Prostate gland (tissue), 2 donors: ENCODE data around the gene ACSS3. TPM values are rescaled to one million over a fixed set of nuclear protein-coding genes. Genes with fewer than 3 reads are reported as not detected.

Experiments used
- DNase-seq: peaks from one replicate; pipeline ENCODE4 v3.0.0-alpha.2; 2019; ENCODE audit warnings: low spot score
- H3K27ac ChIP-seq, 2 donors: fragments of 200-600 bp; sonication (generic); 2 replicates each; pipeline ENCODE4 v1.5.1; 2017 to 2019
- H3K27me3 ChIP-seq: fragments of 200-600 bp; sonication (generic); replicated peaks from 2 replicates; pipeline ENCODE4 v1.5.1; 2019; ENCODE audit not compliant: insufficient read depth
- H3K36me3 ChIP-seq, 2 donors: fragments of 200-600 bp; sonication (generic); 1 replicate in 1 of 2; 2 replicates in 1 of 2; pipeline versions ENCODE4 v1.5.1 to v1.8.1; 2017 to 2019
- H3K4me1 ChIP-seq: fragments of 200-600 bp; sonication (generic); replicated peaks from 2 replicates; pipeline ENCODE4 v1.5.1; 2019
- H3K4me3 ChIP-seq, 2 donors: fragments of 200-600 bp; sonication (generic); 2 replicates each; pipeline ENCODE4 v1.5.1; 2017 to 2019
- H3K9me3 ChIP-seq: fragments of 200-600 bp; sonication (generic); 2 replicates; pipeline ENCODE4 v1.5.1; 2017
- POLR2A ChIP-seq: fragments of 450-650 bp; IDR thresholded peaks from one replicate; pipeline ENCODE4 v1.6.1; 2016; ENCODE audit warnings: antibody characterized with exemption, mild to moderate bottlenecking
- POLR2AphosphoS5 ChIP-seq: sonication (generic); formaldehyde crosslinking; IDR thresholded peaks from one replicate; pipeline ENCODE4 v1.6.1; 2017; ENCODE audit warnings: antibody characterized with exemption
- WGBS: methylation state at CpG from one replicate; pipeline ENCODE4 v1.1.5; 2018; 5-methylcytosine and 5-hydroxymethylcytosine counted together
- intact Hi-C: fragments of 100-400 bp; cut with DNase I; formaldehyde crosslinking; loops from one replicate; pipeline ENCODE4 v1.14.2; 2022
- microRNA-seq: library from miRNA; unstranded; fragments of <30 nt; microRNA quantifications from one replicate; pipeline ENCODE4, GENCODE V29; 2016
- small RNA-seq, 2 donors: library from RNA; depleted of rRNA; stranded (forward); fragments of <200 nt; gene quantifications; one replicate each; pipeline ENCODE3, GENCODE V24; 2016
- total RNA-seq, 2 donors: library from RNA; depleted of rRNA; stranded (reverse); fragments of >200 nt; gene quantifications; one replicate each; pipeline ENCODE4 v1.1.0, GENCODE V29; 2016
- TF ChIP-seq, protein P1 (sequence below), 4 experiments: fragments of 200-600 bp in 2 of 4; fragments of 450-650 bp in 2 of 4; sonication (generic) in 2 of 4; IDR thresholded peaks; 1 replicate in 3 of 4; 2 replicates in 1 of 4; pipeline ENCODE4 v1.5.1; 2016 to 2019; ENCODE audit warnings: antibody characterized with exemption in 4 of 4, mild to moderate bottlenecking in 2 of 4, moderate library complexity in 2 of 4

ACSS3 gene
- total RNA-seq, 2 donors from 2014 or later = 11.8 to 24.3 TPM

DNA sequence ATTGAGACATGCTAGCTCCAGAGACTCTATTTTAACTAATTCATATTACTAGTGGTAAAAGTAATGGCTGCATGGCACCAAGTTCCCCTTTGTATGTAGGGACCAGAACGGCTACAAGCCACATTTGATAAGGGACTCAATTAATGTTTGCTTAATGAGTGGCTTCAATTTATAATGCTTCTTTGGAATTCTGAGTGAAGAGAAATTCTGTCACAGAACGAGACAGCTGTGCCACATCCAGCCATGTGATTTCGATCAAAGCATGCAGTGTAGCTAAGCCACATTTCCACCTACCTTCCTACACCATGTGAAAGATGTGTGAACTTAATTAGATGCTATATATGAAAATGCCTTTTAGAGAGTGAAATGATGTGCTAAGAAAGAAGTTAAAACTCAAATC lies 217.4 kb downstream of the ACSS3 start:
- WGBS = 74% methylated on average over 3 of the region's 3 CpGs
- intact Hi-C loops = no loop called here
- TF ChIP-seq POLR2AphosphoS5 (no peak), POLR2A (no peak)
- TF ChIP-seq, protein P1, sequence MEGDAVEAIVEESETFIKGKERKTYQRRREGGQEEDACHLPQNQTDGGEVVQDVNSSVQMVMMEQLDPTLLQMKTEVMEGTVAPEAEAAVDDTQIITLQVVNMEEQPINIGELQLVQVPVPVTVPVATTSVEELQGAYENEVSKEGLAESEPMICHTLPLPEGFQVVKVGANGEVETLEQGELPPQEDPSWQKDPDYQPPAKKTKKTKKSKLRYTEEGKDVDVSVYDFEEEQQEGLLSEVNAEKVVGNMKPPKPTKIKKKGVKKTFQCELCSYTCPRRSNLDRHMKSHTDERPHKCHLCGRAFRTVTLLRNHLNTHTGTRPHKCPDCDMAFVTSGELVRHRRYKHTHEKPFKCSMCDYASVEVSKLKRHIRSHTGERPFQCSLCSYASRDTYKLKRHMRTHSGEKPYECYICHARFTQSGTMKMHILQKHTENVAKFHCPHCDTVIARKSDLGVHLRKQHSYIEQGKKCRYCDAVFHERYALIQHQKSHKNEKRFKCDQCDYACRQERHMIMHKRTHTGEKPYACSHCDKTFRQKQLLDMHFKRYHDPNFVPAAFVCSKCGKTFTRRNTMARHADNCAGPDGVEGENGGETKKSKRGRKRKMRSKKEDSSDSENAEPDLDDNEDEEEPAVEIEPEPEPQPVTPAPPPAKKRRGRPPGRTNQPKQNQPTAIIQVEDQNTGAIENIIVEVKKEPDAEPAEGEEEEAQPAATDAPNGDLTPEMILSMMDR (IDR thresholded peaks at IDR 0.05) = no peak

DNA sequence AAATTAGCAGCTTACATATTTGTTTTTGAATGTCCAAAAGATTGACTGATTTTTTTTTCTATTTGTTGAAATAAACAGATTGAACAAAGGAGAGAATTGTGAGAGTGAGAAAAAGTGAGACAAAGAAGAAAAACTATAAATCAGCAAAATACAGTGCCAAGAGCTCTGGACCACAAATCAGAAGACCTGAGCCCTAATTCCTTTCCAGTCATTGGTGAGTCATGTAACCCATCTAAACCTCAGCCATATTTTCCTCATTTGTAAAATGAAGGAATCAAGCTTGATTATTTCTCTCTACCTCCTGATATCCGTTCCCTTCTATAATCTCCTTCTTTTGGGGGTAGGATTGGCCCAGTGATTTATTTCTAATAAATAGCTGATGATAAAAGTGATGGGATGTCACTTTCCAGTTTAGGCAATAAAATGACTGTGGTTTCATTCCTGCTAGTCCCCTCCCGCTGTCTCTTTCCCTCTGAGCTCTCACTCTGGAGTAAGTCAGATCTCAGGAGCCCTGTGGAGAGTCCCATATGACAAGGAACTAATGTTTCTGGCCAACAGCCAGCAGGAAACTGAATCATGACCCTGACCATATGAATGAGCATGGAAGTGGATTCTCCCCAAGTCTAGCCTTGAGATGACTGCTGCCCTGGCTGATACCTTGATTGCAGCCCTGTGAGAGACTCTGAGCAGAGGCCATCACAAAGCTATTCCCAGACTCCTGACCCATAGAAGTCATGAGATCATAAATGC lies 218.9 kb downstream of the ACSS3 start:
- Histone ChIP-seq H3K27ac (no peak overlapping the region), H3K27me3 (no peaks in the 10 kb centered on the region), H3K4me1 (no peaks in the 10 kb centered on the region), H3K36me3 (no peaks in the 10 kb centered on the region), H3K4me3 (no peak overlapping the region), H3K9me3 (no peaks in the 10 kb centered on the region)
- WGBS = 65% methylated on average over 2 of the region's 2 CpGs
- intact Hi-C loops = no loop called here
- TF ChIP-seq, protein P1 (IDR thresholded peaks at IDR 0.05) = no peak
- TF ChIP-seq POLR2AphosphoS5 = no peak
- TF ChIP-seq POLR2A = no peak
- DNase-seq = no peak

More for the DNA sequence above, 217.4 kb downstream of the ACSS3 start:
- no peak for DNase-seq
- no peaks in the 10 kb centered on the region for H3K4me1 ChIP-seq
- no peaks in the 10 kb centered on the region for H3K9me3 ChIP-seq
- H3K27me3 ChIP-seq = no peaks in the 10 kb centered on the region
- no peaks in the 10 kb centered on the region for H3K36me3 ChIP-seq
- no peak overlapping the region for H3K4me3 ChIP-seq
- H3K27ac ChIP-seq = no peak overlapping the region

DNA sequence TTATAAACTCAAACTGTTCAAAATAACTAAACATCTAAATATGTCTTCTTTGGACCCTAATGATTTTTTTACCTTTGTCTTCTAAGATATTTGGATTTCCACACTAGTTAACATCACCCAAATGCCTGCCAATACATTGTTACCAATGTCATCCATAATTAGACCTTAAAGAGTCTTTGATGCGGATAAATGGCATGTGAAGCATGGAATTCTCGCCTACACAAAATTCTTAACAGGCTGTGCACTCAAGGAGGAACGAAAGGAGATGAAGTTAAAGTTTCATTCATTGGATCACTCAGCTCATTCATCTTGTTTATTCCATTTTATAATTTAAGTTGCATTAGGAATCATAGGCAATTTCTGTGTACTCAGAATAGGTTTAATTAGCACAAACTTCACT lies 219.7 kb downstream of the ACSS3 start:
- Histone ChIP-seq H3K4me1 (no peaks in the 10 kb centered on the region), H3K27ac (no peak overlapping the region), H3K27me3 (no peaks in the 10 kb centered on the region), H3K9me3 (no peaks in the 10 kb centered on the region), H3K4me3 (no peak overlapping the region), H3K36me3 (no peaks in the 10 kb centered on the region)
- no peak for DNase-seq
- WGBS = 71% methylated on average over 3 of the region's 3 CpGs
- TF ChIP-seq, protein P1 (IDR thresholded peaks at IDR 0.05) = no peak
- TF ChIP-seq POLR2AphosphoS5 = no peak
- no peak for TF ChIP-seq POLR2A
- intact Hi-C loops = no loop called here

DNA sequence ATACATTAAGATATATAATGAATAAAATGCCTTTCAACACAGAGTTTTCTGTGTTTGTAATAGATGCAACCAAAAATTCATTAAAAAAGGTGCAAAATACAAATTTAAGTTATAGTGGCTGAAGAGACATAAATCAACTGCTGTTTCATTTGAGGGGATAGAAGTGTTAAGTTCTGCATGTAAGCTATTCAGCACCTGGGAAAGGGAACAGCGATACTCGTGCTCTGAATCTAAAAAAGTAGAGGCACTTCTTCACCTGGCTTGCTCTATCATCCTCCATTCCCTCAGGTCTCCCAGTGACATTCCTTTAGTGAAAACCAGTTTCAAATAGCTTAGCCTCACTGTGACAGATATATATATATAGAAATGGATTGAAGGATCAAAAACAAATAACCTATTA lies 222.6 kb downstream of the ACSS3 start:
- DNase-seq = no peak
- Histone ChIP-seq H3K9me3 (no peaks in the 10 kb centered on the region), H3K27me3 (no peaks in the 10 kb centered on the region), H3K4me1 (no peaks in the 10 kb centered on the region), H3K4me3 (no peak overlapping the region), H3K27ac (no peak overlapping the region), H3K36me3 (no peaks in the 10 kb centered on the region)
- TF ChIP-seq POLR2AphosphoS5 = no peak
- TF ChIP-seq POLR2A = no peak
- WGBS = 37% methylated on average over 2 of the region's 2 CpGs
- intact Hi-C loops = no loop called here

DNA sequence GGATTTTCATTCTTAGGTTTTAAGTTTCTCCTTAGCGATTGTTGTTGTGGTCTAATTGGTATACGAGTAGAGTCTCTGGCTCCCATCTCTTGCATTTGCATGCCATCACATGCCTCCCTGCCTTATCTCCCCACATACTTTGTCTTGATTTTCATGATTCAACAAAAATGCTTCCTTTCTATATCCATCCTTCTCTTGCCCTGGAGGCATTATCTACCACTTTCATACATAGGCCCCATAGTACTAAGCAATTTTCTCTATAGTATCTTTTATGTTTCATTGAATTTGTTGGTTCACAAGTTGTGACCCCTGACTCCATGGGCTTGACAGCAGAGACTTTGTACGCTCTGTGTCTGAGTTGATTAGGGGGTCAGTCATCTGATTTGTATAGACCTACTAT lies 226.1 kb downstream of the ACSS3 start:
- WGBS = 82% methylated on average over 3 of the region's 3 CpGs
- H3K4me1 ChIP-seq = no peaks in the 10 kb centered on the region
- no peak for DNase-seq
- TF ChIP-seq POLR2A = no peak
- TF ChIP-seq, protein P1 (IDR thresholded peaks at IDR 0.05) = no peak
- no peaks in the 10 kb centered on the region for H3K27me3 ChIP-seq
- H3K36me3 ChIP-seq = no peaks in the 10 kb centered on the region
- no peak overlapping the region for H3K27ac ChIP-seq
- H3K9me3 ChIP-seq = no peaks in the 10 kb centered on the region
- intact Hi-C loops = no loop called here
- H3K4me3 ChIP-seq = no peak overlapping the region

Small RNA genes lying within 50 kb of the gene (microRNA-seq; reads per million reads assigned to microRNA genes)
- not detected for gene MIR4699

Small RNA genes lying within 50 kb of the gene (small RNA-seq; reads per million reads assigned to genes)
- 0 reads per million in 2 donors for gene MIR4699

Other genes starting within 250 kb of the ACSS3 start
- gene LIN7A, start 140.1 kb upstream of the ACSS3 start, total RNA-seq = 1 to 10 TPM; 2.2 to 5.4 TPM